GM23338 (cell line): ENCODE measurements around the gene UBN1. TPM values are rescaled to one million over a fixed set of nuclear protein-coding genes. Genes with fewer than 3 reads are reported as not detected.

Experiments
- ATAC-seq: fragments of 200-7000 bp; cut with Tn5 transposase; 3 replicates; pipeline ENCODE4 v1.9.1; 2020
- DNase-seq: peaks from one replicate; pipeline ENCODE4 v3.0.0-alpha.2; 2015; ENCODE audit warnings: low spot score
- H2AFZ ChIP-seq: fragments of 200-600 bp; sonication (generic); 2 replicates; pipeline ENCODE4 v1.8.0; 2016; ENCODE audit warnings: antibody characterized with exemption, mild to moderate bottlenecking, moderate library complexity
- H3F3A ChIP-seq: fragments of 200-600 bp; sonication (generic); replicated peaks from 2 replicates; pipeline ENCODE4 v1.8.0; 2017; ENCODE audit warnings: antibody characterized with exemption, mixed run types, low read depth
- H3K27ac ChIP-seq: fragments of 200-600 bp; sonication (generic); 2 replicates; pipeline ENCODE4 v1.6.1; 2016; ENCODE audit warnings: low read depth
- H3K27me3 ChIP-seq: fragments of 200-600 bp; sonication (generic); 2 replicates; pipeline ENCODE4 v1.8.0; 2016; ENCODE audit warnings: mild to moderate bottlenecking, mixed run types, moderate library complexity; ENCODE audit not compliant: insufficient read depth
- H3K36me3 ChIP-seq: fragments of 200-600 bp; sonication (generic); 2 replicates; pipeline ENCODE4 v1.8.0; 2016; ENCODE audit warnings: mild to moderate bottlenecking; ENCODE audit not compliant: insufficient read depth
- H3K4me1 ChIP-seq: fragments of 200-600 bp; sonication (generic); 2 replicates; pipeline ENCODE4 v1.8.0; 2016; ENCODE audit warnings: mild to moderate bottlenecking, moderate library complexity; ENCODE audit not compliant: insufficient read depth
- H3K4me2 ChIP-seq: fragments of 200-600 bp; sonication (generic); 2 replicates; pipeline ENCODE4 v1.7.1; 2017; ENCODE audit warnings: mixed run types
- H3K4me3 ChIP-seq: fragments of 200-600 bp; sonication (generic); 2 replicates; pipeline ENCODE4 v1.6.1; 2016; ENCODE audit warnings: mixed run types
- H3K79me2 ChIP-seq: fragments of 200-600 bp; sonication (generic); replicated peaks from 2 replicates; pipeline ENCODE4 v1.8.0; 2017; ENCODE audit warnings: mild to moderate bottlenecking; ENCODE audit not compliant: insufficient read depth
- H3K9me2 ChIP-seq: fragments of 200-600 bp; sonication (generic); 2 replicates; pipeline ENCODE4 v1.8.0; 2017; ENCODE audit not compliant: insufficient read depth
- H4K20me1 ChIP-seq: fragments of 200-600 bp; sonication (generic); replicated peaks from 2 replicates; pipeline ENCODE4 v1.8.0; 2017; ENCODE audit warnings: mild to moderate bottlenecking; ENCODE audit not compliant: insufficient read depth
- H3K27ac Mint-ChIP-seq: 2 replicates; pipeline ENCODE4 v1.8.0; 2020; ENCODE audit warnings: inconsistent platforms, mild to moderate bottlenecking, moderate library complexity, mixed read lengths
- H3K27me3 Mint-ChIP-seq: 3 replicates; pipeline ENCODE4 v1.8.0; 2022; ENCODE audit warnings: low read depth, mild to moderate bottlenecking, moderate library complexity, mixed read lengths, inconsistent platforms; ENCODE audit not compliant: insufficient read depth, poor library complexity
- H3K36me3 Mint-ChIP-seq: 3 replicates; pipeline ENCODE4 v1.8.0; 2021; ENCODE audit warnings: low read depth, mild to moderate bottlenecking, inconsistent platforms, moderate library complexity, mixed read lengths
- H3K4me1 Mint-ChIP-seq: 3 replicates; pipeline ENCODE4 v1.8.0; 2020; ENCODE audit warnings: mild to moderate bottlenecking, inconsistent platforms, mixed read lengths
- H3K4me3 Mint-ChIP-seq: 3 replicates; pipeline ENCODE4 v1.8.0; 2021; ENCODE audit warnings: moderate library complexity, mild to moderate bottlenecking, inconsistent platforms, mixed read lengths
- H3K9me3 Mint-ChIP-seq: 3 replicates; pipeline ENCODE4 v1.8.0; 2020; ENCODE audit warnings: moderate library complexity, mild to moderate bottlenecking, inconsistent platforms, mixed read lengths
- CREB1 ChIP-seq: fragments of 250-450 bp; sonication (Bioruptor Pico); IDR thresholded peaks from 2 replicates; pipeline ENCODE4 v1.5.0; 2020; ENCODE audit warnings: low read depth, mild to moderate bottlenecking, moderate library complexity
- EZH2 ChIP-seq: fragments of 200-600 bp; sonication (generic); IDR thresholded peaks from one replicate; pipeline ENCODE4 v1.8.0; 2017; ENCODE audit warnings: antibody characterized with exemption, mild to moderate bottlenecking, low read depth; ENCODE audit not compliant: unreplicated experiment
- EZH2phosphoT487 ChIP-seq: fragments of 200-600 bp; sonication (generic); IDR thresholded peaks from one replicate; pipeline ENCODE4 v1.8.1; 2018; ENCODE audit warnings: antibody characterized with exemption; ENCODE audit not compliant: unreplicated experiment
- JUNB ChIP-seq: IDR thresholded peaks from one replicate; pipeline ENCODE4 v1.6.1; 2016; ENCODE audit warnings: antibody characterized with exemption; ENCODE audit not compliant: unreplicated experiment
- POLR2AphosphoS5 ChIP-seq: IDR thresholded peaks from 2 replicates; pipeline ENCODE4 v1.6.1; 2016; ENCODE audit warnings: antibody characterized with exemption, low read depth
- ZNF331 ChIP-seq: fragments of 250-450 bp; sonication (Bioruptor Pico); IDR thresholded peaks from 2 replicates; pipeline ENCODE4 v1.5.0; 2020; ENCODE audit warnings: low read depth, mild to moderate bottlenecking, moderate library complexity
- polyA plus RNA-seq: library from polyadenylated mRNA; unstranded; fragments of >200 nt; fragmentation: Nextera tagmentation; extraction: Ambion mirVana; gene quantifications from 2 replicates; pipeline ENCODE4 v1.2.1, GENCODE V29; 2016
- total RNA-seq: library from RNA; depleted of rRNA; stranded (reverse); fragments of >200 nt; shearing (Covaris generic); gene quantifications from 2 replicates; pipeline ENCODE4 v1.2.3, GENCODE V29; 2014
- TF ChIP-seq, protein P1 (sequence below): IDR thresholded peaks from one replicate; pipeline ENCODE4 v1.6.1; 2018; ENCODE audit warnings: antibody characterized with exemption; ENCODE audit not compliant: unreplicated experiment
- TF ChIP-seq, protein P2 (sequence below): fragments of 250-450 bp; sonication (Bioruptor Pico); IDR thresholded peaks from 2 replicates; pipeline ENCODE4 v1.5.0; 2020; ENCODE audit warnings: mild to moderate bottlenecking, moderate library complexity
- TF ChIP-seq, protein P3 (sequence below): IDR thresholded peaks from 2 replicates; pipeline ENCODE4 v1.6.1; 2016; ENCODE audit warnings: antibody characterized with exemption

Gene UBN1
- total and polyA plus RNA-seq, 2 experiments from 2014 or later, result 18.3 to 46.8 TPM

DNA sequence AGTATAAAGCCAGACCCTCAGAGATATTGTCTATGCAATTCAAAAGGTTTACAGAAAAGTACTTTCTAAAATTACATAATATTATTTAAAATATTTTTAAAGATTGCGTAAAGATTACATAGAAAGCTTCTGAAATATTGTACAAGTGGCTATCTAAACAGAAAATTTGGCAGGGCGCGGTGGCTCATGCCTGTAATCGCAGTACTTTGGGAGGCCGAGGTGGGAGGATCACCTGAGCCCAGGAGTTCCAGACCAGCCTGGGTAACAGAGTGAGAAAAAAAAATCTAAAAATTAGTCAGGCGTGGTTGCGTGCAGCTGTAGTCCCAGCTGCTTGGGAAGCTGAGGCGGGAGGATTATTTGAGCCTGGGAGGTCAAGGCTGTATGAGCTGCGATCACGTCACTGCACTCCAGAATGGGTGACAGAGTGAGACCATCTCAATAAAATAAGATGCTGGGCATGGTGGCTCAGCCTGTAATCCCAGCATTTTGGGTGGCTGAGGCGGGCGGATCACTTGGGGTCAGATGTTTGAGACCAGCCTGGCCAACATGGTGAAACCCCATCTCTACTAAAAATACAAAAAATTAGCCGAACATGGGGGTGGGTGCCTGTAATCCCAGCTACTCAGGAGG is 18.1 kb downstream of the UBN1 start:
- peaks cover 75% of the 10 kb centered on the region for H3K79me2 ChIP-seq
- H3K4me1 Mint-ChIP-seq, result no peaks in the 10 kb centered on the region

More for the DNA sequence above, 18.1 kb downstream of the UBN1 start:
- ATAC-seq, result no peak
- H3K36me3 Mint-ChIP-seq, result peaks cover 36% of the 10 kb centered on the region
- no peak overlapping the region for H3K4me3 ChIP-seq
- no peak overlapping the region for H3K27ac ChIP-seq
- no peak overlapping the region for H3K4me3 Mint-ChIP-seq
- DNase-seq, result no peak
- 0 out of 2 replicates have a peak, but pooled peaks cover 5% of the 10 kb centered on the region for H3F3A ChIP-seq
- H3K36me3 ChIP-seq, result peaks cover 9% of the 10 kb centered on the region
- no peaks in the 10 kb centered on the region for H3K27me3 ChIP-seq
- H3K27ac Mint-ChIP-seq, result no peak overlapping the region
- H3K27me3 Mint-ChIP-seq, result peaks cover 6% of the 10 kb centered on the region
- H3K4me2 ChIP-seq, result no peak overlapping the region
- no peaks in the 10 kb centered on the region for H3K4me1 ChIP-seq
- TF ChIP-seq, protein P1, sequence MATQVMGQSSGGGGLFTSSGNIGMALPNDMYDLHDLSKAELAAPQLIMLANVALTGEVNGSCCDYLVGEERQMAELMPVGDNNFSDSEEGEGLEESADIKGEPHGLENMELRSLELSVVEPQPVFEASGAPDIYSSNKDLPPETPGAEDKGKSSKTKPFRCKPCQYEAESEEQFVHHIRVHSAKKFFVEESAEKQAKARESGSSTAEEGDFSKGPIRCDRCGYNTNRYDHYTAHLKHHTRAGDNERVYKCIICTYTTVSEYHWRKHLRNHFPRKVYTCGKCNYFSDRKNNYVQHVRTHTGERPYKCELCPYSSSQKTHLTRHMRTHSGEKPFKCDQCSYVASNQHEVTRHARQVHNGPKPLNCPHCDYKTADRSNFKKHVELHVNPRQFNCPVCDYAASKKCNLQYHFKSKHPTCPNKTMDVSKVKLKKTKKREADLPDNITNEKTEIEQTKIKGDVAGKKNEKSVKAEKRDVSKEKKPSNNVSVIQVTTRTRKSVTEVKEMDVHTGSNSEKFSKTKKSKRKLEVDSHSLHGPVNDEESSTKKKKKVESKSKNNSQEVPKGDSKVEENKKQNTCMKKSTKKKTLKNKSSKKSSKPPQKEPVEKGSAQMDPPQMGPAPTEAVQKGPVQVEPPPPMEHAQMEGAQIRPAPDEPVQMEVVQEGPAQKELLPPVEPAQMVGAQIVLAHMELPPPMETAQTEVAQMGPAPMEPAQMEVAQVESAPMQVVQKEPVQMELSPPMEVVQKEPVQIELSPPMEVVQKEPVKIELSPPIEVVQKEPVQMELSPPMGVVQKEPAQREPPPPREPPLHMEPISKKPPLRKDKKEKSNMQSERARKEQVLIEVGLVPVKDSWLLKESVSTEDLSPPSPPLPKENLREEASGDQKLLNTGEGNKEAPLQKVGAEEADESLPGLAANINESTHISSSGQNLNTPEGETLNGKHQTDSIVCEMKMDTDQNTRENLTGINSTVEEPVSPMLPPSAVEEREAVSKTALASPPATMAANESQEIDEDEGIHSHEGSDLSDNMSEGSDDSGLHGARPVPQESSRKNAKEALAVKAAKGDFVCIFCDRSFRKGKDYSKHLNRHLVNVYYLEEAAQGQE, result no peak
- TF ChIP-seq EZH2phosphoT487, result no peak
- TF ChIP-seq EZH2, result no peak
- TF ChIP-seq CREB1 (CRISPR knock-in tag), result no peak
- TF ChIP-seq, protein P2, sequence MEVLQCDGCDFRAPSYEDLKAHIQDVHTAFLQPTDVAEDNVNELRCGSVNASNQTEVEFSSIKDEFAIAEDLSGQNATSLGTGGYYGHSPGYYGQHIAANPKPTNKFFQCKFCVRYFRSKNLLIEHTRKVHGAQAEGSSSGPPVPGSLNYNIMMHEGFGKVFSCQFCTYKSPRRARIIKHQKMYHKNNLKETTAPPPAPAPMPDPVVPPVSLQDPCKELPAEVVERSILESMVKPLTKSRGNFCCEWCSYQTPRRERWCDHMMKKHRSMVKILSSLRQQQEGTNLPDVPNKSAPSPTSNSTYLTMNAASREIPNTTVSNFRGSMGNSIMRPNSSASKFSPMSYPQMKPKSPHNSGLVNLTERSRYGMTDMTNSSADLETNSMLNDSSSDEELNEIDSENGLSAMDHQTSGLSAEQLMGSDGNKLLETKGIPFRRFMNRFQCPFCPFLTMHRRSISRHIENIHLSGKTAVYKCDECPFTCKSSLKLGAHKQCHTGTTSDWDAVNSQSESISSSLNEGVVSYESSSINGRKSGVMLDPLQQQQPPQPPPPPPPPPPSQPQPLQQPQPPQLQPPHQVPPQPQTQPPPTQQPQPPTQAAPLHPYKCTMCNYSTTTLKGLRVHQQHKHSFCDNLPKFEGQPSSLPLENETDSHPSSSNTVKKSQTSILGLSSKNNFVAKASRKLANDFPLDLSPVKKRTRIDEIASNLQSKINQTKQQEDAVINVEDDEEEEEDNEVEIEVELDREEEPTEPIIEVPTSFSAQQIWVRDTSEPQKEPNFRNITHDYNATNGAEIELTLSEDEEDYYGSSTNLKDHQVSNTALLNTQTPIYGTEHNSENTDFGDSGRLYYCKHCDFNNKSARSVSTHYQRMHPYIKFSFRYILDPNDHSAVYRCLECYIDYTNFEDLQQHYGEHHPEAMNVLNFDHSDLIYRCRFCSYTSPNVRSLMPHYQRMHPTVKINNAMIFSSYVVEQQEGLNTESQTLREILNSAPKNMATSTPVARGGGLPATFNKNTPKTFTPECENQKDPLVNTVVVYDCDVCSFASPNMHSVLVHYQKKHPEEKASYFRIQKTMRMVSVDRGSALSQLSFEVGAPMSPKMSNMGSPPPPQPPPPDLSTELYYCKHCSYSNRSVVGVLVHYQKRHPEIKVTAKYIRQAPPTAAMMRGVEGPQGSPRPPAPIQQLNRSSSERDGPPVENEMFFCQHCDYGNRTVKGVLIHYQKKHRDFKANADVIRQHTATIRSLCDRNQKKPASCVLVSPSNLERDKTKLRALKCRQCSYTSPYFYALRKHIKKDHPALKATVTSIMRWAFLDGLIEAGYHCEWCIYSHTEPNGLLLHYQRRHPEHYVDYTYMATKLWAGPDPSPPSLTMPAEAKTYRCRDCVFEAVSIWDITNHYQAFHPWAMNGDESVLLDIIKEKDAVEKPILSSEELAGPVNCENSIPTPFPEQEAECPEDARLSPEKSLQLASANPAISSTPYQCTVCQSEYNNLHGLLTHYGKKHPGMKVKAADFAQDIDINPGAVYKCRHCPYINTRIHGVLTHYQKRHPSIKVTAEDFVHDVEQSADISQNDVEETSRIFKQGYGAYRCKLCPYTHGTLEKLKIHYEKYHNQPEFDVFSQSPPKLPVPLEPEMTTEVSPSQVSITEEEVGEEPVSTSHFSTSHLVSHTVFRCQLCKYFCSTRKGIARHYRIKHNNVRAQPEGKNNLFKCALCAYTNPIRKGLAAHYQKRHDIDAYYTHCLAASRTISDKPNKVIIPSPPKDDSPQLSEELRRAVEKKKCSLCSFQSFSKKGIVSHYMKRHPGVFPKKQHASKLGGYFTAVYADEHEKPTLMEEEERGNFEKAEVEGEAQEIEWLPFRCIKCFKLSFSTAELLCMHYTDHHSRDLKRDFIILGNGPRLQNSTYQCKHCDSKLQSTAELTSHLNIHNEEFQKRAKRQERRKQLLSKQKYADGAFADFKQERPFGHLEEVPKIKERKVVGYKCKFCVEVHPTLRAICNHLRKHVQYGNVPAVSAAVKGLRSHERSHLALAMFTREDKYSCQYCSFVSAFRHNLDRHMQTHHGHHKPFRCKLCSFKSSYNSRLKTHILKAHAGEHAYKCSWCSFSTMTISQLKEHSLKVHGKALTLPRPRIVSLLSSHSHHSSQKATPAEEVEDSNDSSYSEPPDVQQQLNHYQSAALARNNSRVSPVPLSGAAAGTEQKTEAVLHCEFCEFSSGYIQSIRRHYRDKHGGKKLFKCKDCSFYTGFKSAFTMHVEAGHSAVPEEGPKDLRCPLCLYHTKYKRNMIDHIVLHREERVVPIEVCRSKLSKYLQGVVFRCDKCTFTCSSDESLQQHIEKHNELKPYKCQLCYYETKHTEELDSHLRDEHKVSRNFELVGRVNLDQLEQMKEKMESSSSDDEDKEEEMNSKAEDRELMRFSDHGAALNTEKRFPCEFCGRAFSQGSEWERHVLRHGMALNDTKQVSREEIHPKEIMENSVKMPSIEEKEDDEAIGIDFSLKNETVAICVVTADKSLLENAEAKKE (CRISPR knock-in tag), result no peak
- TF ChIP-seq JUNB, result no peak
- TF ChIP-seq ZNF331, result no peak
- TF ChIP-seq, protein P3, sequence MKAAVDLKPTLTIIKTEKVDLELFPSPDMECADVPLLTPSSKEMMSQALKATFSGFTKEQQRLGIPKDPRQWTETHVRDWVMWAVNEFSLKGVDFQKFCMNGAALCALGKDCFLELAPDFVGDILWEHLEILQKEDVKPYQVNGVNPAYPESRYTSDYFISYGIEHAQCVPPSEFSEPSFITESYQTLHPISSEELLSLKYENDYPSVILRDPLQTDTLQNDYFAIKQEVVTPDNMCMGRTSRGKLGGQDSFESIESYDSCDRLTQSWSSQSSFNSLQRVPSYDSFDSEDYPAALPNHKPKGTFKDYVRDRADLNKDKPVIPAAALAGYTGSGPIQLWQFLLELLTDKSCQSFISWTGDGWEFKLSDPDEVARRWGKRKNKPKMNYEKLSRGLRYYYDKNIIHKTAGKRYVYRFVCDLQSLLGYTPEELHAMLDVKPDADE, result no peak
- no peak for TF ChIP-seq POLR2AphosphoS5
- H4K20me1 ChIP-seq, result peaks cover 55% of the 10 kb centered on the region
- no peaks in the 10 kb centered on the region for H3K9me2 ChIP-seq
- H3K9me3 Mint-ChIP-seq, result no peaks in the 10 kb centered on the region
- H2AFZ ChIP-seq, result no peak overlapping the region
